ENCODE data around the gene CNTN4. TPM values are rescaled to one million over a fixed set of nuclear protein-coding genes. Genes with fewer than 3 reads are reported as not detected.
"Not testable (repeated sequence)": the region's sequence is repeated elsewhere in the genome, so short reads cannot be mapped to it uniquely, and the experiment has no call there.

The CNTN4 gene
- total RNA-seq, 1 donor, result 0.09 TPM

DNA sequence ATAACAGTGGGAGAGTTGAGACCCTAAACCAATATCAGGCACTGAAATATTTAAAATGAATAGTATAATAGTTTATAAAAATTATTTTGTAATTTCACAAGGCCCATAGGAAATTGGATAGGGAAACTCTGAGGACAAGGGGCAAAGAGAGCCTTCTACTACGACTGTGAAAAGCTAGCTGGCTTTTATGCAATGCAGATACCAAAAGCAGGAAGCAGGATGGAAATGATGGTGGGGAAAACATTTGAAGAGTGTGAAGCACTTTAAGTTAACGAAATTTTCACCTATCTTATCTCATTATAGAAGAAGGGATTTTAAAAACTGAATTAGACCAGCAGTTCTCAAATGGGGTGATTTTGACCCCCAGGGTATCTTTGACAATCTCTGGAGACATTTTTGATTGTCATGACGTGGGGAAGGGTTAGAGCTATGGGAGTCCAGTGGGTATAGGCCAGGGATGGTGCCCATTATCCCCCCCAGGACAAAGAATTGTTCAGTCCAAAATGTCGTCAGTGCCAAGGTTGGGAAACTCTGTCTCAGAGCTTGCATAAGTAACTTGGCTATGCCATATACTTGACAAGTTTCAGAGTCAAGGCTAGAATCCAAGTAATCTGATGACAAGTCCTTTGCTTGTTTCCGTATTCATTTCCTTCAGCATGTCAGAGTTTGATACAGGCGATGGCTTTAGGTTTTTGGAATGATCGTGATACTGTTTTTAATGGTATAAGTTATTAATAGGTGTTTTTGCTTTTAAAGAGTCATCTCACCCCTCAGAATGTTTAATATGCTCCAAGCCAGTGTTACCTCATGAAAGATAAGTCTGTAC, 885.6 kb downstream of the CNTN4 start:
- TF ChIP-seq, protein P1, sequence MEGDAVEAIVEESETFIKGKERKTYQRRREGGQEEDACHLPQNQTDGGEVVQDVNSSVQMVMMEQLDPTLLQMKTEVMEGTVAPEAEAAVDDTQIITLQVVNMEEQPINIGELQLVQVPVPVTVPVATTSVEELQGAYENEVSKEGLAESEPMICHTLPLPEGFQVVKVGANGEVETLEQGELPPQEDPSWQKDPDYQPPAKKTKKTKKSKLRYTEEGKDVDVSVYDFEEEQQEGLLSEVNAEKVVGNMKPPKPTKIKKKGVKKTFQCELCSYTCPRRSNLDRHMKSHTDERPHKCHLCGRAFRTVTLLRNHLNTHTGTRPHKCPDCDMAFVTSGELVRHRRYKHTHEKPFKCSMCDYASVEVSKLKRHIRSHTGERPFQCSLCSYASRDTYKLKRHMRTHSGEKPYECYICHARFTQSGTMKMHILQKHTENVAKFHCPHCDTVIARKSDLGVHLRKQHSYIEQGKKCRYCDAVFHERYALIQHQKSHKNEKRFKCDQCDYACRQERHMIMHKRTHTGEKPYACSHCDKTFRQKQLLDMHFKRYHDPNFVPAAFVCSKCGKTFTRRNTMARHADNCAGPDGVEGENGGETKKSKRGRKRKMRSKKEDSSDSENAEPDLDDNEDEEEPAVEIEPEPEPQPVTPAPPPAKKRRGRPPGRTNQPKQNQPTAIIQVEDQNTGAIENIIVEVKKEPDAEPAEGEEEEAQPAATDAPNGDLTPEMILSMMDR (IDR thresholded peaks at IDR 0.05; ENCODE audit: insufficient read depth, low read length), result no peak
- H3K4me3 ChIP-seq (ENCODE audit: low read depth, low read length), result no peak overlapping the region
- no peak for DNase-seq (ENCODE audit: low read depth)

DNA sequence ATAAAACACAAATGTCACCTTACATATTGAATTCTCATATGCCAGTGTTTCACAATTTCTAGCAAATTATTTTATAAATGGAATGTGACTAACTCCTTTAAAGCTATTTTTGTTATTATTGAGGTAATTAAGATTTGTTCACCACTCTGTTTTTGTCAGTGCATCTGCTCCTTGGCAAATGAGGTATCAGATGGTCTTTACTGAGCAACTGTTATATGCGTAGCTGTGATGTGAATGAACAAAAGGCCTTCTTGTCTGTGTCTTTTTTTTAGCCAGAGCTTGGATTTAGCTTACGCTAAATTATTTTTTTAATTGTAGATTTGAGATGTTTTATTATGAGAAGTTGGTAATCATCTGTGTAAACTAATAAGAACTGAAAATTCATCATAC, 886.2 kb downstream of the CNTN4 start:
- TF ChIP-seq, protein P1 (IDR thresholded peaks at IDR 0.05; ENCODE audit: insufficient read depth, low read length), result no peak
- H3K4me3 ChIP-seq (ENCODE audit: low read depth, low read length), result no peak overlapping the region
- DNase-seq (ENCODE audit: low read depth), result no peak

DNA sequence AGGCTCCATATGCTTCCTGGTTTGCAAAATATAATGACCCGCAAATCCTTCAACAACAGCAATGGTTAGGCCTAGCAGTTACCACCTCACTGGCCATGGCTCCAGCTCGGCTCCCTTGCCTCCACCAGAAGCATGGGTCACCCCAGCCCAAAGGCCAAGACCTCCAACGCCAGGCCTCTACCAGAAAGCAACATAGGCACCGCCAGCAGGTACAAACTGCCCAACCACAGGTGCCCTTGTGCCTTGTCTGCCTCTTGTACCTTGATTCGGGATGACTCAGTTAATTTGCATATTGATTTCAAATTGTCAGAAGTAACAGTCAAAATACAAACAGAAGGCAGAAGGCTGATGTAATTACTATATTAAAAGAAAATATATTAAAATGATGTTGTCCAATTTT, 886.8 kb downstream of the CNTN4 start:
- no peak for DNase-seq (ENCODE audit: low read depth)
- no peak overlapping the region for H3K4me3 ChIP-seq (ENCODE audit: low read depth, low read length)
- TF ChIP-seq, protein P1 (IDR thresholded peaks at IDR 0.05; ENCODE audit: insufficient read depth, low read length), result no peak

DNA sequence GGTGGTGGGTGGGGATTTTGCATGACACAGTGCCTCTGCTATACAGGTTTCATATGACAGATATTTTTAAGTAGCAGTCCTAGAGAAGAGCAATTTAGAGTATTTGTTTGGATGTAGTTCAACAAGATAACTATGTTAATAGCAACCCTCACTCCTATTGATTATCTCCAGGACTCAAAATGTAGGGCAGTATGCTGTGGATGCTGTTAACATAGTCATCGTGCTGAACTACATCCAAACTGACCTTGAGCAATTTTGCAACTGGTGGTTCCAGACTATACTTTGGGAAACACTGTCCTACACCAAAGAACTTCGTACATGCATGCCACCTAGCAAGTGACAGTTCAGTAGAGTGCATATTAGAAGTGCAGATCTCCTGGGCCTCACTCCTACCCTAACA, 893.9 kb downstream of the CNTN4 start:
- TF ChIP-seq, protein P1 (IDR thresholded peaks at IDR 0.05; ENCODE audit: insufficient read depth, low read length), result no peak
- no peak overlapping the region for H3K4me3 ChIP-seq (ENCODE audit: low read depth, low read length)
- DNase-seq (ENCODE audit: low read depth), result no peak

DNA sequence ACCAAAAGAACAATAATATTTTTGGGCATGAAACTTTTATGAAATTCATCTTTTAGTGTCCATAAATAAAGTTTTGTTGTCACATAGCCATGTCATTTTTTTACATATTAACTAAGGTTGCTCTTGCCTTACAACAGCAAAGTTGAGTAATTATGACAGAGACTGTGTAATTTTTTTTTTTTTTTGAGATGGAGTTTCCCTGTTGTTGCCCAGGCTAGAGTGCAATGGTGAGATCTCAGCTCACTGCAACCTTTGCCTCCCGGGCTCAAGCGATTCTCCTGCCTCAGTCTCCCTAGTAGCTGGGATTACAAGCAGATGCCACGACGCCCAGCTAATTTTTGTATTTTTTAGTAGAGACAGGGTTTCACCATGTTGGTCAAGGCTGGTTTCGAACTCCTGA, 894.5 kb downstream of the CNTN4 start:
- not testable (repeated sequence) for DNase-seq (ENCODE audit: low read depth); H3K4me3 ChIP-seq (ENCODE audit: low read depth, low read length)

DNA sequence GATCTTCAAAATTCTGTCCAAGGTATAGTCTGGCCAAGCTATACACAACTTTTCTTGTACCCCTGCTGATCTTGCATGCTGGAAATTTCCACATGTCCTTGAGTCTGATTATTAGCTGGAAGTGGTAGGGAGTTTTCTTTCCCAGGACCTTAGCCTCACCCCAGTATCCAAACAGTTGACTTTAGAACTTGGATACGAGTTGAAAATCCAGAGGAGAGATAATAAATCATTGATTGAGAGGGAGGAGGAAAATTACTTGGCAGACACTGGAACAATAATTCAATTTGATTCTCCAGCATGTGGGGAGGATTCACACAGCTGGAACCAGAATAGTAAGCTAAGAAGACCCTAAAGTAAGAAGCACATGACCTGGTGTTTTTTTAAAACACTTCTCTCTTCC, 895.1 kb downstream of the CNTN4 start:
- DNase-seq (ENCODE audit: low read depth), result no peak
- TF ChIP-seq, protein P1 (IDR thresholded peaks at IDR 0.05; ENCODE audit: insufficient read depth, low read length), result no peak
- no peak overlapping the region for H3K4me3 ChIP-seq (ENCODE audit: low read depth, low read length)

DNA sequence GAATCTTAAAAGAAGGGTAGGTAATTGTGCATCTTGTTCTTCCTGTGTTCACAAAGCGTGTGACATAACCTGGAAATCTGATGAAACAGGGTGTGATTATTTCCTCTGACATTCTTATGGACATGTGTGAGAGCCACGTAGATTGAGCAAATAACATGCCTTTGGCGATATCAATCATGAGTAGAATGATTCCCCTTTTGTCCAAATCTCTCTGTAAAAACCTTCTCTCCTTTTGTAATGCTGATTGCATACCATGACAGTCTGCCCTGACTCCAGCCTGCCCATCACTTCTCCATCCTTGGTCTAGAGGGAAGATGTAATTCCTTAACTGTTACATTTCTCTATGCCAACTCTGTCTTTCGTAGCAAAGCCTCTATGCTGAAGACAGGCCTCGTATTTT, 896.5 kb downstream of the CNTN4 start:
- no peak overlapping the region for H3K4me3 ChIP-seq (ENCODE audit: low read depth, low read length)
- TF ChIP-seq, protein P1 (IDR thresholded peaks at IDR 0.05; ENCODE audit: insufficient read depth, low read length), result no peak
- DNase-seq (ENCODE audit: low read depth), result no peak

Data from fibroblast of the aortic adventitia (primary cell).